GF-D8 (cell line): ENCODE data around the gene C11orf16.
"Not testable (repeated sequence)": the region's sequence is repeated elsewhere in the genome, so short reads cannot be mapped to it uniquely, and the experiment has no call there.

ENCODE experiments used
- DNase-seq: peaks from one replicate; lab custom pipeline; 2025; lab: John Stamatoyannopoulos, UW

The C11orf16 gene, protein sequence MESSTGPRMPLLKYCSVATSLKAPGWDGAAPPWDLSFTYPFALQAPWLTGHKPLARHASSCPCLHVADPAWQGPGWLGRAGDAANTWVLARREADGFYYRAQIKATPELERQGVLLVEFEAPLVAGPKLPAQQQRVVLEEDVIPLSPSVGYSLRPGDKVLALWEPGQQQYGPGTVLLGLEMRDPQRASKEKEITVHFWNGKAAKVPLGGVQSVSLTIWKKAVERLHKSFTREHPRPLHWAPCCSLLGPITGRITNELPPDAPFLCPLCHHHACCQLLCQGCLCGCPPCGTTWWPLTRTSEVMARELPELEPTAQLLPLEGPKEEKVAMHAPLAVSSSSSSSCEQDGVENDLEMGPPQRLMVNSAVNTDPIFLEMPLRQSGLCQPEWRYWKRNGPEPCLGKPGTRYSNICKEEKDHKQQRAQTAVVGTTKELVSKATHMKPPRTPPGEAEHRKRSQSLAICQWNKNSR

DNA sequence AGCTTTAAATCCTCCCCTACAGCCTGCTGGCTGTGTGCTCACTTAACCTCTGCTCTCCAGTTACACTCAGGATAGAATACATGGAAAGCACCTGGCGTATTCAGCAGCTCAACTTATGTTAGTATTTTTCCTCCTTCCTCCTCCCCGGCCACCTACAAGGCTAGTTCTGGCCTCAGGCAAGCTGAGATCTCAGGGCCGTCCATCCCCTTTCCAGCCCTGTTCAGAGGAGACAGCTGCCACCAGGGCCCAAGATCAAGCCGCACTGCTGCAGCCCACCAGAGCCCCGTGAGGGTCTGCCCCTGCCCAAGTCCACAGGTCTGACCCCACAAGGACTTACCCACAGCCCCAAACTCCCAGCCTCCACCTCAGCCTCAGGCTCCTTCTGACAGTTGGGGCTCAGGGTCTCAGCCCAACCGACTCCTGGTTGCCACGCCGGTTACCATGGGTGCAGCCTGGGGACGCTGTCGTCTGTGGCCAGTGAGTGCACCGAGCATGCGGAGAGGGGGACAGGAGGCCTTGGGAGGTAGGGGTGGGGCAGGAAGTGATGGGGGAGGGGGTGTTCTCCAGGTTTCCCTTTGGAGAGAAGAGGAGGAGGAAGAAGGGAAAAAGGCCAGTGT, at the start of gene C11orf16:
C11orf16 (minus strand) TSS at position 384 of the 617 bp plus-strand sequence. CDS start 639 bp downstream, outside the sequence.
- DNase-seq = no peak

DNA sequence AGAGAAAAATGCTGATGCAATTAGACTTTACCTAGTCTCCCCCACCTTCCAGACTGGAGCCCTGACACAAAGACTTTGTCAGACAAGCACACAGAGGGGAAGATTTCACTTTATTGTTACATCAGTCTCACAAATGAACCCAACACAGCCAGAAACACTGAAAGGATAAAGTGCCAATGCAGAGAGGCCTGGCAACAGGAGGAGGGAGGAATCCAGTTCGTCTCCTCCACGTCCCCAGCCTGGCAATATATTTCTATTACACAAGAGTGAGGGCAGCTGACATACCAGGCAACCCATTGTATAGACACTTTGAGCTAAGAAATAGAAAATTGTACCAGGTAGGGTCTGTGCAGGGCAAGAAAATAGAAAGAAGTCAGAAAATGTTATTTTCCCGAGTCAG, 47.7 kb upstream of the C11orf16 start:
- DNase-seq = no peak

DNA sequence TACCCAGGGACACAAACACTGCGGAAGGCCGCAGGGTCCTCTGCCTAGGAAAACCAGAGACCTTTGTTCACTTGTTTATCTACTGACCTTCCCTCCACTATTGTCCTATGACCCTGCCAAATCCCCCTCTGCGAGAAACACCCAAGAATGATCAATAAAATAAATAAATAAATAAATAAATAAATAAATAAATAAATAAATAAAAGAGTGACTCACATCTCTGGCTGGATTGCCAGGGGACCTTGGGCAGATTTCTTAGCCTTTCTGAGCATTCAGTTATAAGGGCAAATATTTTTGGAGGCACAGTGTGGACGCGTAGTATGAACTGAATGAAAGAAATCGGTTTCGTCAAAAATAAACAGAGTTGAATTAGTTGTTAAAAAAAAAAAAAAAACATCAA, 46.6 kb upstream of the C11orf16 start:
- not testable (repeated sequence) for DNase-seq

DNA sequence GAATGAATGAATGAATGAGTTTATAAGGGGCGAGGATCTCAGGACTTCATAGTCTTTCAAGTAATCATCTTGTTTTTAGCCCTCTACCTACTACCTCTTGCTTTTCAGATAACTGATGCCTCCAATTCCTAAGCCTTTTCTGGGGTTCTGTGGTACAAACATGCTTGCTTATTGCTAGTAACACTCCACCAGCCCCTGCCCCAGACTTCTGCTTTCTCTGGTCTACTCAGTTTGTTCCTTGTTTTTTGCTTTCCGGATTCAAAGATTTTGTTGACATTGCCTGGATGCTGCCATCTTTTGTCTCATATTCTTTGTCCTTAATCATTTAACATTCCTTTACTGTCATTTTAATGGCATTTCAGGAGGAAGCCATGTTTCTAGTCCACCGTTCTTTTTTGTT, 40.4 kb upstream of the C11orf16 start:
- DNase-seq = no peak

DNA sequence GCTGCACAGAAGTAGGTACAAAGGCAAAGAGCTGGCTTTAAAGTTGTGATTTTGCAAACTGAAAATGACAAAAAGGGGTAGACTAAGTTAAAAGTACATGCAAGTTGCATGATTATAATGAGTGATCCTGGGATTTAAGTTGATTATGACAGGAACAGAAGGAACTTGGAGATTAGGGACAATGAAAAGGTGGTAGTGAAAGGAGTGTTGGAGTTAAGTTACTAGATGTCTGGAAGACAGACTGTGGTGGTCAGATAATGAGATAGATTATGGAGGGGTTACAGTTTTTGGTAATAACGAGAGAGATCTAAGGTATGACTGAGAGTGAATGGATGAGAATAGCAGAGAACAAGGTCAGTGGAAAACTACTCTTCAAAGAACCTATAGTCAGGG, 39.2 kb upstream of the C11orf16 start:
- DNase-seq = no peak

DNA sequence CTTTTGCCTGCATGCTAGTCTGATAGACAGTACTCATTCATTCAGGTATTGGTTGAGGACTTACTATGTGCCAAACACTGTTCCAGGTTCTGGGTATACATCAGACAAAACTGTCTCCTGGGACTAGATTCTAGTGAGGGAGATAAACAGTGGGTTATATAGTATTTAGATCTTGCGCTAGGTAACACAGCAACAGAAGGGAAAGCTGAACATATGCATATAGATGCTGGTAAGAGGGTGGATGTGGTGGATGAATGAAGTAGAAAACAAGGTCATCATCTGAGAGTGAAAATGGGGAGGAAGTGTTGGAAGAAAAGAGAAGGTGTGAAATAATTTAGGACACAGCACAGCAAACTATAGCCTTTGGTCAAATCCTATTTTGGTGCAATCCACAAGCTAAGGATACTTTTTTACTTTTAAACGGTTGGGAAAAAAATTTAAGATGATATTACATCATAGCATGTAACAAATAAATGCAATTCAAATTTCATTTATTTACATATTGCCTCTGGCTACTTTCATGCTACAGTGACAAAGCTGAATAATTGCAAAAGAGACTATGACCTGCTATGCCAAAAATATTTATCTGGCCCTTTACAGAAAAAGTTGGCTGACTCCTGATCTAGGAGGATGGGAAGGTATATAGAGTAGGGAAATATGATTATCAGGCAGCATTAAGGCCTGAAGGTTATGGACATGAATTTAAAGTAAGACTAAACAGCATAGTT, 38.6 kb upstream of the C11orf16 start:
- DNase-seq = no peak

DNA sequence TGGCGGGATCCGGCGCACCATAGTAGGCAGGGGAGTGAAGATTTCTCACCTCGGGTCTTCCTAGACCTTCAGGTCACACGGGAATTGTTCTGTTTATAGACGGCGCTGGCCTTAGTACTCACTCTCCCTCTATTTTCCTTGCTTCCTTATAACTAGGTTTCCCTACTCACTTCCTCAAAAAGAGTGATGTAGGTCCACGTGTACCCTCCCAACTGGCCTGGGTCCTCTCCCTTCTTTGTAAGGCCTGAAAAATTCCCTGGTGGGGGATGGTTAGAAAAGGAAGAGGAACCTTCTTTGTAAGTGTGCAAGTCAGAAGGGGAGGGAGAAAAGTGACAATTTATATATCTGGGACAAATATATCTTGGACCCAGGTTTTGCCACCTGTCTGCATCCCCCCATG, 34.4 kb upstream of the C11orf16 start:
- no peak for DNase-seq

DNA sequence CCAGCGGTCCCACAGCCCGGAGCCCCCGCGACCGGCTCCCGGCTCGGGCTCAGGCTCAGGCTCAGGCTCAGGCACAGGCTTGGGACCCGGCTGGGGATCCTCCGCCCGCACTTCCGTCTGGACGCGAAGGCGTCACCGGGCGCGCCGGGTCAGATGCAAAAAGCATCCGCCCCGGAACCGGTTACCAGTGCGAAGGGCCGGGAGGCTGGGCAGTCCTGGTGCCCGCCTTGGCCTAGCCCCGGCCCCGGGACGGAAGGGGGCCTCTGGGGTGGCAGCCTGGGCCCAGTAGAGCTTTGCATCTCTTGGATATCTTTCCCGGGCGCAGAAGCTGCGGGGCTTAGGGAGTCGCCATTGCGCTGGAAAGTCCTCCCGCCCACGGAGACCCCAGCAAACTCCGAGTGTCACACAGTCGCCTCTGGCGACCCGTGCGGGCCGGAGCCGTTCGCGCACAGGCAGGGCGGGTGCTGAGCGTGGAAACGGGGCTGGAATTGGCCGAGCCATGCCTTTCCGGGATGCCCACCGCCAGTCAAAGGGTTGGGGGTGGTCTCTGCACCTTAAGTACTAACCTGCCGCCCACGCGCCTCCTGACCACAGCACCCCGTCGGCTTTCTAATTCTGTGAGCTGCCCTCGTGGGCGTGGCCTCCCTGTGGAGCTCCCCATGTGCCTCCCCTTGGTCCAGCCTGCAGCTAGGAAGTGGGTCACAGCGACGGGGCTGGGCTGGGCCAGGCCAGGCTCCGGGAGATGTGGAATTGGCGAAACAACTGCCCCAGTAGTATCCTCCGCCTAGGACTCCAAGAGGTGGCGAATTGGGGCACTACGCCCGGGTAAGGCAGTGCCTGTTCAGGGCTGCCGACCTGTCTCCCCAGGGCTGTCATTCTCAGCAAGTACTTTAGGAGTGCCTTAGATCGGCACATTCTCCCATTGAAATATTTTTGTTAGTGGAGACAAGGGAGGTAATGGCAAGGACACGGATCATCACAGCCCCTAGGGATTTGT, 31.9 kb upstream of the C11orf16 start, which contains the start of gene TMEM9B:
TMEM9B (minus strand) TSS at position 119 of the 997 bp plus-strand sequence. CDS start 129 bp downstream, outside the sequence.
- peak; percentile 22 for DNase-seq

DNA sequence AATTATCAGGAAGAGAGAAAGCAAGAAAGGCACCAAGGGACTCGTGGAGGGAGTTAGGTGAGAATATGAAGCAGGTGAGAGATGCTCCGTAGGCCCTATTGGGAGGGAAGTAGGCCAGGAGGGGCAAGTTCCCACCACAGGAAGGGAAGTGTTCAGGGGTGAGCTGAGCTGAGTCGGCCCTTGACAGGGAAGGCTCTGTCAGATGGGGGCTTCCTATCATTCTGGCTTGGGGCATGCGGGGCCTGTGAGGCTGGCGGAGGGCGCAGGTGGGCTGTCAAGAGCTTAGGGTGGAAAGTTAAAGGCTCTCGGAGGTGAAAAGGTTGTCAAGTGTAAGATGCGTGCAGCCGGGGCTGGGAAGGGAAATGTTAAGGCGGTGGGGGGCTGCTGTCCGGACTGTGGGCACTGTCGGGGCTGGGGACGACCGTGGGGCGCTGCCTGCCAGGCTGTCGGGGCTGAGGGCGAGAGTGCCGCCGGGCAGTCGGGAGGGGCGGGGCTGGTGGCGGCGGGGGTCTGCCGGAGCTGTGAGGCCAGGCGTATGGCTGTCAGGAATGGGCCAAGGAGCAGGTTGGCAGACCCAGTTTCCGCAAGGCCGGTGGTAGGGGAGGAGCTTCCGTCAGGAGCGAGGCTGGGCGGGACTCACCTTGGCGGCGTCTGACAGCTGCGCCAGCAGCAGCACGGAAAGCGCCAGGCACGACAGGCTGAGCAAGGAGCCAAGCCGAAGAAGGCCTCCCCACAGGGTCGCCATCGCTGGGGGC, 31.0 kb upstream of the C11orf16 start:
- DNase-seq = no peak

DNA sequence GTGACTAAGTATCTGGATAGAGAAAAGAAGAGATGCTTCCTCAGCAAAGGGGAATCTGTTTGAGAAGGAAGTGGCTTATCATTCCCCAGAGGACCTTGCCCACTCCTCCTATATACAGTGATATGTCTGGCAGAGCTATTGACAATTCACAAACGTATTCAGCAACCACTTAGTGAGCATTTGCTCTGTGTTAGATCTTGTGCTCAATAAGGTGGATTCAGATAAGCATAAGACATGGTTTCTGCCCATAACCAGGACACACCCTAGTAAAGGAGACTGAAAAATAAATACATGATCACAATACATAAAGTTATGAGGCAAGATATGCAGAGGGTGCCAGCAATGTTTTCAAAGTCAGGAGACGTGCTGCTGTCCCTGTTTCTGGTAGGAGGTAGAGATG, 30.1 kb upstream of the C11orf16 start:
- no peak for DNase-seq

DNA sequence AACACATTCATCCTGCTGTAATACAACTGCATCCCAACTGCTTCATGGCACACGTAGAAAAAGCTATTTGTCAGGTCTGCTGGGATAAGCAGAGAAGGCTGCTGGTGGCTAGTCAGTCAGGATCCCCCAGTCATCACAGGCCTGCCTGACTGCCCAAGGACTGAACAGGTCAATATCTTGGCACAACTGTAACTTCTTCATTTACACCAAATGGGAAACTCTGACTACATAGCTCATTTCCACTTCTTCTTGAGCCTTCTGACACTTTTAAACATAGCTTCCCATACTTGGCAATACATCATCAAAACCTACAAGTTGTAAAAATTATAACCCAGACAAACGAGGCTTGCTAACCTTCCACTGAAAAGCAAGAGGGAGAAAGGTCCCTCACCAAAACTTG, 28.7 kb upstream of the C11orf16 start:
- no peak for DNase-seq

DNA sequence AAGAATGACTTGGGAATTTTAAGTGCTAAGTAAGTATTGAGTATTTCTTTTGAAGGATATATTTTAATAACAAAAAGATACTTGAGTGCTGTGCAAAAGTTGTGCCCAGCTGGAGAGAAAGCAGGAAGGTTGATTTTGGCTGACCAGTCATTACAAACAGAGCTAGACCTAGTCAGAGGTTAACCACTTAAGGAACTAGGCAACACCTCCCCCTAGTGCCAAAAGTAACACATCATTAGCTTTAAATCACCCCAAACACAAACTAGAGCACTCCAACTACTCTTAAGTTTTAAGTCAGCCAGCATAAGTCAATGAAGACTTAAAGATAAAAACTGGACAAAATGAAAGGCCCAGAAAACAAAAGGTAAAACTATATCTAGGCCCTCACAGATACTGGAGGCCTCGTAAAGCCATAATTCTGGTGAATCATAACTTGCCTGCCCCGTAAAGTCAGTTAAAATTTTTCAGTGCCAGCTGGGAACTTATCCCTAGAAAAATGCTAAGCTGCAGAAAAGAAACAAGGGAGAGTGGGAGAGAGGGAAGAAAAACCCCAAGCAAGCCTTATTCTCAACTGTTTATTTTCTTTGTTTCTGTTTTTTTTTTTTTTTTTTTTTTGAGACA, 26.9 kb upstream of the C11orf16 start:
- peak; percentile 1 for DNase-seq

DNA sequence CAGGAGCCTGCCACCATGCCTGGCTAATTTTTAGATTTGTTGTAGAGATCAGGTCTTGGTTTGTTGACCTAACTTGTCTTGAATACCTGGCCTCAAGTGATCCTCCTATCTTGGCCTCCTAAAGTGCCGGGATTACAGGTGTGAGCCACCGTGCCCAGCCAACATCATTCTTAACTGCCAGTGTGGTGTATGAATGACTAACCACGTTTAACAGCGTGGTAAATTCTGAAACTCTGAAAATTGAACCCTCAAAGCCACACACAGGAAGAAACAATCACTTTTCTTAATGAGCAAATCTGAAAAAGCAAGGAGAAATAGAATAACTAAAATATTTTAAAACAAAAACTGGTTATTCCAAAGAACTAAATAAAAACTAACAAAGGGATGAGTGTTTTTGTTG, 24.1 kb upstream of the C11orf16 start:
- DNase-seq = no peak

DNA sequence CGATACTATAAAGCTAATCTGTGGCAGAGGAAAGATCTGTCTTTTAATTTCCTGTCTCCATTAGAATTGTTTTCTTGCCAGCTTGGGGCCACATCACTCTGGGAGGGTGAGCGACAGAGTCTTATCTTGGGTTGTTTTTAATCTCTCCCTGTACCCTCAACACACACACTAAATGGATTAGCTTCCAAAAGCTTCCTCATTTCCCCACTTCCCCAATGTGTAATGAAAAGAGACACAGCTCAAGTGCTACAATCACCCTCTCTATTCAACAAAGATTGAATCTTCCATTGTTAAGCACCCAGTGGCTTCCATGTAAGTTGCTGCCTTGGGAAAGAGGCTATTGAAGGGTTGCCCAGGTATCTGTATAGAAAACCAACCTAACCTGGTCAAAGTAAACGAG, 16.1 kb upstream of the C11orf16 start:
- peak; percentile 3 for DNase-seq

DNA sequence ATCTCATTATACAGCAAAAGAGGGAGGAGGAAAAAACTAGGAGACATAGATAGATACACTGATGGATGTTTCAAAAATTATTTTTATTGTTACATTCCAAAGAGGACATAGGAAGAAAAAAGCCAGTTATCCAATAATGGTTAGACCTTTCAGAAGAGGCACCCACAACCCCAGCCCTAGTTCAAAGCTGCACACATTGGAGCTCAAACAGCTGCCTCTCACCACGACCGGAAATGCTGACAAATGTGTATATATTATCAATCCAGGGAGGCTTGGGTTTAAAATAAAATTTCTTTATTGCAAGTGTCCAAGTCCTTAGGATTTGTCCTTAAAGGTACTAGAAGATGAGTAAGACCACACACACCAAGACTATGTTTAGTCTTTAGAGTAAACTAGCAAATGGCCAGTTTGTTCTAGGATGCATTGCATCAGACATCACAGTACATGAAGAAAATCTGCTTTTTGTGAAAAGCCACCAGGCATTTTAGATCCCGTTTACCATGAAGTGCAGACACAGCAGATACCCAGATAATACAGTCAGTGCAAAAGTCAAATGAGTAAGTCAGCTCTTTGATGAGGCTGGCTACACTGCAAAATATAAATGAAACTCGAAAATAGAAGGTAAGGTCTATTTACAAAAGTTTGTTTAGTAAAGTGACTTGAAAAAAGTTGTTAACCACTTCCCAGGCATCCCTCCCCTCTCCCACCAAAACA, 14.6 kb upstream of the C11orf16 start:
- DNase-seq = no peak

DNA sequence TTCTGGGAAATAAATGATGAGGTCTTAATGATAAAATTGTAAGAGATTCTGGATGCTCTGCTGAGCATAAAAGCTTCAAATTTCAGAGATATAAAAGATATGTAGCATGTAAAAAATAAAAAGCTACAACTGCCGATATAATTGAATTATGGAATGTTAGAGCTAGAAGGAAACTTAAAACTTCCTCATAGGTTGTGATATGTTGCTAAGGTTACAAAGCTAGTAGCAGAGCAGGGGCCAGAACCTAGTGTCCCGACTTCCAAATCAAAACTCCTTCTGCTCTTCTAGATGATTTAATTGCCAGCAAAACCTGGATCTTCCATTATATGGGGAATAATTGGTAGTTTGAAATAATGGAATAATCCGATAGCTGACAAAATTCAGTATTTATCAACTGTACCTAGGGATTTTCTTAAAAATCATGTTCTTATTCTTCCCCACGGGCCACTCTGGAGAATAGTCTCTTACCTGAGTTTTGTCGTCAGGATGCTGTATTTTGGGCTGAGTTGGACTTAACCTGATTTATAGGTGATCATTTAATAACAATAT, 9.8 kb upstream of the C11orf16 start, which contains the start of gene ASCL3:
ASCL3 (minus strand) TSS at position 499 of the 549 bp plus-strand sequence. CDS start 4,855 bp downstream, outside the sequence.
- no peak for DNase-seq

DNA sequence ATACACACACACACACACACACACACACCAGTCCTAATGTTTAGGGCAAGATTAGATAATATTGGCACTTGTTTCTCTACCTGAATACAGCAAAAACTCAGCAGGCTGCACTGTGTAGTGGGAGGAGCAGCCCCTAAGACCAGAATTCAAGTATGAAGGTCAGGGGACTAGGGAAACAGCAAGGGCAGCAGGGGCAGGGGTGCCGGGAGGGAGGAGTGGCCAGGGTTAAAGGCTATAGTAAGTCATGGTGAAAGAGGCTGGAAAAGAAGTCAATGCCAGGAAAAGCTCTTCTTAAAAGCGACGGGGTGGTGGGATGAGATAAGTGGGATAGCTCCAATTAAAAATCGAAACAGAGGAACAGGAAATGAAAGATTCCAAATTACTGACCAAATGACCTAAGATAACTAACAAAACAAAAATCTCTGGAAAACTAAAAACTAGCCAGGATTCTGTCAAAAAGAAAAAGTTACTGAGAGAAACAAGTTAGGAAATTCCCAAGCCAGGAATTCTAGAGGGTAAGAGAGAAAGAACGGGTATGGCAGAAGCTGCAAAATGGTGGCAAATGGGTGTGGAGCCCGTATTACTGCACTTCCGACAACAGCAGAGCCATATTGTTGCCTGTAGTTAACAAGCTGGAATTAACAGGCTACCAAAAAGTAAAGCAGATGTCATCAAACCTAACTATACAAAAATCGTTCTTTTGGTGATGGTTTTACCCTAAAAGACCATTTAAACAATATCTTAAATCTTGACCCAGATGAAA, 8.8 kb upstream of the C11orf16 start:
- no peak for DNase-seq

DNA sequence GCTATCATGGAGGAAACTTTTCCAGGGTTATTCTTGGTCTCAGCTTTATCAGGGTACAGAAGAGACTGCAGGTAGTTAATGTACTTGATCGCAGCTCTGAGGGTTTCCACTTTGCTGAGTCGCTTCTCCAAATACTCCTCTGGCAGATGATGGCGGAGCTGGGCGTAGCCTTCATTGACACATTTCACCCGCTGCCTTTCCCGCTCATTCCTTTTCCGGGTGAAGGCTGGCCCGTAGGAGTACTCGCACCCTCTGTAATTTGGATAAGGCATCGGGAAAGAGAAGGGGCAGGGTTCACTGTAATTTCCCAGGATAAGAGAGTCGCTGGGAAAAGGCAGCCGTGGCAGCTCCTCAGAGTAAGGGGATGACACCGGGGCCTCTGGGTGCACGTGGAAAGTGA, 4.9 kb upstream of the C11orf16 start:
- no peak for DNase-seq
